Measurements from ENCODE around the gene TBC1D20.
"Not testable (repeated sequence)": the region's sequence is repeated elsewhere in the genome, so short reads cannot be mapped to it uniquely, and the experiment has no call there.

TBC1D20 gene, protein sequence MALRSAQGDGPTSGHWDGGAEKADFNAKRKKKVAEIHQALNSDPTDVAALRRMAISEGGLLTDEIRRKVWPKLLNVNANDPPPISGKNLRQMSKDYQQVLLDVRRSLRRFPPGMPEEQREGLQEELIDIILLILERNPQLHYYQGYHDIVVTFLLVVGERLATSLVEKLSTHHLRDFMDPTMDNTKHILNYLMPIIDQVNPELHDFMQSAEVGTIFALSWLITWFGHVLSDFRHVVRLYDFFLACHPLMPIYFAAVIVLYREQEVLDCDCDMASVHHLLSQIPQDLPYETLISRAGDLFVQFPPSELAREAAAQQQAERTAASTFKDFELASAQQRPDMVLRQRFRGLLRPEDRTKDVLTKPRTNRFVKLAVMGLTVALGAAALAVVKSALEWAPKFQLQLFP

DNA sequence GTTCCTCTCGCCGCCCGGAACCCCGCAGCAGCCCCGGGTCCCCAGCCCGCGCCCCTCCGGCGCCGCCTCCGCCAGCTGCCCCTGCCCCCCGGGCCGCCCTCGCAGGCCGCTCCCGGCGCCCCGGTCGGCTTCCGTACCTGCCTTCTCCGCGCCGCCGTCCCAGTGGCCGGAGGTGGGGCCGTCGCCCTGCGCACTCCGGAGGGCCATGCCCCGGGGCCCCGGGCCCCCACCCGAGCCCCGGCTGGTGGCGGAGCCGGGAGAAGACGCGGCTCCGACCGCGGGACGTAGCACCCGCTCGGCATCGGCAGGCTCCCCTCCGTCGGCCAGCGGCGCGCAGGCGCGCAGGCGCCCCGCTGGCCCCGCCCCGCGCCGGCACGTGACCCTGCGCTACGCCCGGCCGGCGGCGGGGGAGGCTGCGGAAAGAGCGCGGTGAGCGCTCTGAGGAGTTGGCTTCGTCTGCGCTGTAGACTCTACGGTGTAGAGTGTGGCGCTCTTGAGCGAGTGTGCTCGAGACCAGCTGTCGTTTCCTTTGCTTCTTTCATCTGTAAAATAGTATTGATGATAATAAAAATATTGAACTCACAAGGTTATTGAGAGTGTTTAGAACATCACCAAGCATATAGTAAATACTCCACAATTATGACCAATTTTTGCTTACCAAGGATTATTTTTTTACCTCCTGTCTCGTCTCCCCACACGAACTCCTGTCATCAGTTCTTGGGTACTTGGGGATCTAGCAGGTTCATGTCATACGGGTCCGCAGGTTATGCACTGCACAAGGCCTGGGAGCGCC lies at the start of gene TBC1D20:
TSS of gene TBC1D20 (minus strand) at position 335 of the 793 bp plus-strand sequence. CDS start at position 207, 128 bp downstream.
- Histone ChIP-seq H3K4me1 (ENCODE audit: insufficient read depth, low read length) (peaks cover 14% of the 10 kb centered on the region), H2AFZ (ENCODE audit: low read depth, low read length) (peak within 1 kb of the TSS; percentile 96), H3K4me3 (ENCODE audit: low read length) (peak within 1 kb of the TSS; percentile 82), H3K27me3 (ENCODE audit: insufficient read depth, low read length) (no peaks in the 10 kb centered on the region), H3K36me3 (ENCODE audit: insufficient read depth, low read length) (no peaks in the 10 kb centered on the region), H3K9me3 (ENCODE audit: low read length) (no peaks in the 10 kb centered on the region)

- peaks cover 32% of the 10 kb centered on the region for H3K36me3 ChIP-seq (ENCODE audit: insufficient read depth, low read length)
- not testable (repeated sequence) for H3K4me1 ChIP-seq (ENCODE audit: insufficient read depth, low read length); H3K27me3 ChIP-seq (ENCODE audit: insufficient read depth, low read length); H3K4me3 ChIP-seq (ENCODE audit: low read length); H2AFZ ChIP-seq (ENCODE audit: low read depth, low read length); H3K9me3 ChIP-seq (ENCODE audit: low read length)
These were observed 48.2 kb upstream of the TBC1D20 start for GRCh38 chr20:510328-511057.

GRCh38 chr20:508364-508787 lies 46.0 kb upstream of the TBC1D20 start:
- H3K36me3 ChIP-seq (ENCODE audit: insufficient read depth, low read length) = peaks cover 41% of the 10 kb centered on the region
- not testable (repeated sequence) for H3K4me3 ChIP-seq (ENCODE audit: low read length); H2AFZ ChIP-seq (ENCODE audit: low read depth, low read length); H3K27me3 ChIP-seq (ENCODE audit: insufficient read depth, low read length); H3K4me1 ChIP-seq (ENCODE audit: insufficient read depth, low read length); H3K9me3 ChIP-seq (ENCODE audit: low read length)

- H3K9me3 ChIP-seq (ENCODE audit: low read length) = no peaks in the 10 kb centered on the region
- no peaks in the 10 kb centered on the region for H3K27me3 ChIP-seq (ENCODE audit: insufficient read depth, low read length)
- no peak overlapping the region for H2AFZ ChIP-seq (ENCODE audit: low read depth, low read length)
- no peaks in the 10 kb centered on the region for H3K4me1 ChIP-seq (ENCODE audit: insufficient read depth, low read length)
- H3K4me3 ChIP-seq (ENCODE audit: low read length) = no peak overlapping the region
- peaks cover 46% of the 10 kb centered on the region for H3K36me3 ChIP-seq (ENCODE audit: insufficient read depth, low read length)
These were observed 45.5 kb upstream of the TBC1D20 start for GRCh38 chr20:507761-508332.

- no peaks in the 10 kb centered on the region for H3K27me3 ChIP-seq (ENCODE audit: insufficient read depth, low read length)
- H2AFZ ChIP-seq (ENCODE audit: low read depth, low read length) = no peak overlapping the region
- no peak overlapping the region for H3K4me3 ChIP-seq (ENCODE audit: low read length)
- peaks cover 52% of the 10 kb centered on the region for H3K36me3 ChIP-seq (ENCODE audit: insufficient read depth, low read length)
- H3K9me3 ChIP-seq (ENCODE audit: low read length) = no peaks in the 10 kb centered on the region
- no peaks in the 10 kb centered on the region for H3K4me1 ChIP-seq (ENCODE audit: insufficient read depth, low read length)
These were observed 44.8 kb upstream of the TBC1D20 start for GRCh38 chr20:507006-507758.

- Histone ChIP-seq H3K4me1 (ENCODE audit: insufficient read depth, low read length) (no peaks in the 10 kb centered on the region), H3K9me3 (ENCODE audit: low read length) (no peaks in the 10 kb centered on the region), H3K36me3 (ENCODE audit: insufficient read depth, low read length) (peaks cover 63% of the 10 kb centered on the region), H3K27me3 (ENCODE audit: insufficient read depth, low read length) (no peaks in the 10 kb centered on the region), H2AFZ (ENCODE audit: low read depth, low read length) (no peak overlapping the region), H3K4me3 (ENCODE audit: low read length) (no peak overlapping the region)
These were observed 42.3 kb upstream of the TBC1D20 start for GRCh38 chr20:504632-505075.

DNA sequence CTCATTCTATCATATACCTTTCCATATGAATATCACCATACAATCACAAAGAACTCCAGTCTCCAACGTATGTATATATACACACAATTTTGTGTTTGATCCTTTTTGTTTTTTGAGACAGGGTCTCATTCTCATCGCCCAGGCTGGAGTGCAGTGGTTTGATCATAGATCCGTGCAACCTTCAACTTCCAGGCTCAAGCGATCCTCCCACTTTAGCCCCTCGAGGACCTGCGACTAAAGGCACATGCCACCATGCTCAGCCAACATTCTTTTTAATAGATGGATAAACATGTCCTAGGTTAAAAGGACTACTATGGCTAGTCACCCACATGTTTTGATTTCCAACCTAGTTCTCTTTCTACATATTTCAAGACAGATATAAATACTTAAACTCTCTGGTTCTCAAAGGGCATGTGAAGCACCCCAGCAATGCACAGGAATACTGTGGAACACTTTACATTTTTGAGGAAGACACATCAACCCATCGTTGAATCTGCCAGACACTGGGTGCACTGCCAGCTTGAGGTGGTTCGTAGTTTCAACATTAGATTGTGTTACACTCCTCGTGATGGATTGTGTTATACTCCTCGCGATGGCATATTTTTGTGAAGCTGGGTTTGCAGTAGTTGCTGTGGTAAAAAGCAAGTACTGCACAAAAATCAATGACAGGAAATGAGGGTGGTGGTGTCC lies 40.9 kb upstream of the TBC1D20 start:
- H3K36me3 ChIP-seq (ENCODE audit: insufficient read depth, low read length) = peaks cover 71% of the 10 kb centered on the region
- H3K27me3 ChIP-seq (ENCODE audit: insufficient read depth, low read length) = no peaks in the 10 kb centered on the region
- no peak overlapping the region for H3K4me3 ChIP-seq (ENCODE audit: low read length)
- no peak overlapping the region for H2AFZ ChIP-seq (ENCODE audit: low read depth, low read length)
- H3K9me3 ChIP-seq (ENCODE audit: low read length) = no peaks in the 10 kb centered on the region
- no peaks in the 10 kb centered on the region for H3K4me1 ChIP-seq (ENCODE audit: insufficient read depth, low read length)

GRCh38 chr20:497979-498378 lies 35.6 kb upstream of the TBC1D20 start:
- Histone ChIP-seq H2AFZ (ENCODE audit: low read depth, low read length) (no peak overlapping the region), H3K4me3 (ENCODE audit: low read length) (no peak overlapping the region), H3K27me3 (ENCODE audit: insufficient read depth, low read length) (no peaks in the 10 kb centered on the region), H3K36me3 (ENCODE audit: insufficient read depth, low read length) (peaks cover 78% of the 10 kb centered on the region), H3K4me1 (ENCODE audit: insufficient read depth, low read length) (no peaks in the 10 kb centered on the region), H3K9me3 (ENCODE audit: low read length) (no peaks in the 10 kb centered on the region)

DNA sequence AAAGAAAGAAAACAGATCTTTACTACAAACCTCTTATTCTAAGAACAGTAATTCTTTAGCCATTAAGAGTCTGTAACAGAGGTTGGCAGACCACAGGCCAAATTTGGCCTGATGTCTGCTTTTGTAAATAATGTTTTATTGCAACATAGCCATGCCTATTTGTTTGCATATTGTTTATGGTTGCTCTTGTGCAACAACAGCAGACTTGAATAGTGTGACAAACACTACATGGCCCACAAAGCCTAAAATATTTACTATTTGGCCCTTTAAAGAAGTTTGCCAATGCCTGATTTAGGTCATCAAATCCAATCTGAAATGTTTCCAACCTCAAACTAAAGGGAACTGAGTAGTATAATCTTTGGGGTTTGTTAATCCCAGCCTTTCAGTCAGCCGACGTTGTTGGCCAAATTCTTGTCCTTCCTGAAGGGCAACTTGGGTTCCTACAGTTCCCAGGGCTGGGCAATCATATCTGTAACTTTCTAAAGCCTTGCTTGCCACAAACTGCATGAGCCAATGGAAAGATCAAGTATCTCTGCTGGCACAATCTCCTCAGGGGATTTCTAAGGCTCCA lies 33.9 kb upstream of the TBC1D20 start:
- peaks cover 79% of the 10 kb centered on the region for H3K36me3 ChIP-seq (ENCODE audit: insufficient read depth, low read length)
- no peaks in the 10 kb centered on the region for H3K4me1 ChIP-seq (ENCODE audit: insufficient read depth, low read length)
- no peaks in the 10 kb centered on the region for H3K9me3 ChIP-seq (ENCODE audit: low read length)
- no peaks in the 10 kb centered on the region for H3K27me3 ChIP-seq (ENCODE audit: insufficient read depth, low read length)
- no peak overlapping the region for H3K4me3 ChIP-seq (ENCODE audit: low read length)
- no peak overlapping the region for H2AFZ ChIP-seq (ENCODE audit: low read depth, low read length)

DNA sequence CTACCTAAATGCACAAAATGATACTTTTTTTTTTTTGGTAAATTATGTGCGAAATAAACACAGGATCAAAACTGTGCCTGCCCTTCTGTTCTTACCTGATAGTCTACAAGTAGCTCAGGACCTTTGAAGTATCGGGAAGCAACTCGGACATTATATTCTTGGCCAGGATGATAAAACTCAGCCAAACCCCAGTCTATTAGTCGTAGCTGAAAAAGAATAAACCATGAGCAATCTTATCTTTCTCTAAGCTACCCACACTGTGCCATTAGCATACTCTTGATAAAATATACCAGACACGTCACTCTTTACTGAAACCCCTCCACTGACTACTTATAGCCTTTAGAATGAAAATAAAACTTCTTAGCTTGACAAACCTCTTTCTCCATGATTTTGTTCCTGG lies 29.8 kb upstream of the TBC1D20 start:
- no peaks in the 10 kb centered on the region for H3K4me1 ChIP-seq (ENCODE audit: insufficient read depth, low read length)
- peaks cover 80% of the 10 kb centered on the region for H3K36me3 ChIP-seq (ENCODE audit: insufficient read depth, low read length)
- H2AFZ ChIP-seq (ENCODE audit: low read depth, low read length) = no peak overlapping the region
- no peak overlapping the region for H3K4me3 ChIP-seq (ENCODE audit: low read length)
- H3K27me3 ChIP-seq (ENCODE audit: insufficient read depth, low read length) = no peaks in the 10 kb centered on the region
- H3K9me3 ChIP-seq (ENCODE audit: low read length) = no peaks in the 10 kb centered on the region

DNA sequence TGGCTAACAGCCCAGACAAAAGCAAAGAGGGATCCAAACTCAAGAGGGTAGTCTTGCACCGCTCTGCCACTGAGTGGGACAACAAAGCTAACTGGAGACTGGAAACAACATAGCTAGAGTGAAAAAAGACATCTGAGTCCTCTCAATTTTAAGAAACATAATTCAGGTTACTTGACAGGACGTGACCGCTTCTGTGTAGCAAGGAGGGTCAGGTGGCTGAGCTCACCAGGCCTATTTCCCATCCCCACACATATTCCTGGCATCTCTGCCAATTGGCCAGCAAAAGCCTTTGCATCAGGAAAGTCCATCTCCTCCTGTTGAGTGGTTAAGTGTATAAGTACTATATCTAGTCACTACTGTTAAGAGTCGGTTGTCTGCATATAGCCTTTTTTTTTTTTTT lies 25.3 kb upstream of the TBC1D20 start:
- Histone ChIP-seq H3K27me3 (ENCODE audit: insufficient read depth, low read length) (no peaks in the 10 kb centered on the region), H3K9me3 (ENCODE audit: low read length) (no peaks in the 10 kb centered on the region), H3K4me1 (ENCODE audit: insufficient read depth, low read length) (no peaks in the 10 kb centered on the region), H3K36me3 (ENCODE audit: insufficient read depth, low read length) (peaks cover 86% of the 10 kb centered on the region), H3K4me3 (ENCODE audit: low read length) (no peak overlapping the region), H2AFZ (ENCODE audit: low read depth, low read length) (no peak overlapping the region)
